Renal cortex interstitium (tissue), 11 donors: ENCODE data around the gene TTPAL. TPM values are rescaled to one million over a fixed set of nuclear protein-coding genes. Genes with fewer than 3 reads are reported as not detected.

Experiments
- DNase-seq, 11 donors: peaks; one replicate each; pipeline ENCODE4 v3.0.0-alpha.2; 2013; ENCODE audit warnings: low read depth in 9 of 11, low spot score in 4 of 11; ENCODE audit errors: extremely low read depth in 1 of 11
- polyA plus RNA-seq, 3 donors: library from polyadenylated mRNA; unstranded; fragments of 120-200 nt; gene quantifications; one replicate each; pipeline ENCODE4 v1.2.1, GENCODE V29; 2013; ENCODE audit not compliant: insufficient read length in 3 of 3

The TTPAL gene
- polyA plus RNA-seq, 3 donors = 12.8 to 14.7 (median 12.9) TPM

GRCh38 chr20:44435630-44436335 is 39.9 kb upstream of the TTPAL start:
- no peak for DNase-seq

DNA sequence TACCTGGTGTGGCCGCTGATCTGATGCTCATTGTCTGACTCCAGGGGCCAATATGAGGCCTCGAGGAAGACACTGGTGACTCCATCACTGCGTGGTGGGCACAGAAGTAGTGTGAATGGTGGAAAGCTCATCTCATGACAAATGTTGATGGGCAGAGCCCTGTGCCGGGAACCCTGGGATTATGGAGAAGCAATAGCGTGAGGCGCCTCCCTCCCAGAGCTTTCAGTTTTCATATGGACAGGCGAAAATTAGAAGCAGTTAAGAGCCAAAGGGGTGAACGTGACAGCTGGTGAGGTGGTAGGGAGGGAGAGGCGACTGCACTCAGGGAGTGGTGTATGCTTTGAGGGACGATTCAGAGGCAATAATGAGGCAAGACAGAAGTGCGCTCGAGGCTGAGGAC is 39.3 kb upstream of the TTPAL start:
- no peak for DNase-seq

- DNase-seq = no peak
These were observed 38.2 kb upstream of the TTPAL start for GRCh38 chr20:44437497-44437896.

- no peak for DNase-seq
These were observed 36.9 kb upstream of the TTPAL start for GRCh38 chr20:44438782-44439181.

DNA sequence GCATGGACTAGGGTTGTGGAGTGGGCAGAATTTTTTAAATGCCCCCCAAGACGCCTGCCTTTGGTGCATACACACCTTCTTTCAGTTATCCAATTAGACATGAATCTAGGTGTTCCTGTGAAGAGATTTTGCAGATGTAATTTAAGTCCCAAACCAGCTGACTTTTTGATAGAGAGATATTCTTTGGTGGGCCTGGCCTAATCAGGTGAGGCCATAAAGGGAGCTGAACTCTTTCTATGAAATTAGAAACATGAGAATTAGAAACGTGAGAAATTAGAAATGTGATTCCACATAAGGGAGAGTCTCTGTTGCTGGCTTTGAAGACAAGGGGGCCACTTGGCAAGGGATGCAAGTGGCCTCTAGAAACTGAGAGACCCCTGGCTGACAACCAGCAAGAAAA is 36.4 kb upstream of the TTPAL start:
- DNase-seq = no peak

GRCh38 chr20:44442298-44443070 is 33.2 kb upstream of the TTPAL start:
- no peak for DNase-seq

GRCh38 chr20:44445742-44446710 is 29.6 kb upstream of the TTPAL start:
- DNase-seq = no peak

DNA sequence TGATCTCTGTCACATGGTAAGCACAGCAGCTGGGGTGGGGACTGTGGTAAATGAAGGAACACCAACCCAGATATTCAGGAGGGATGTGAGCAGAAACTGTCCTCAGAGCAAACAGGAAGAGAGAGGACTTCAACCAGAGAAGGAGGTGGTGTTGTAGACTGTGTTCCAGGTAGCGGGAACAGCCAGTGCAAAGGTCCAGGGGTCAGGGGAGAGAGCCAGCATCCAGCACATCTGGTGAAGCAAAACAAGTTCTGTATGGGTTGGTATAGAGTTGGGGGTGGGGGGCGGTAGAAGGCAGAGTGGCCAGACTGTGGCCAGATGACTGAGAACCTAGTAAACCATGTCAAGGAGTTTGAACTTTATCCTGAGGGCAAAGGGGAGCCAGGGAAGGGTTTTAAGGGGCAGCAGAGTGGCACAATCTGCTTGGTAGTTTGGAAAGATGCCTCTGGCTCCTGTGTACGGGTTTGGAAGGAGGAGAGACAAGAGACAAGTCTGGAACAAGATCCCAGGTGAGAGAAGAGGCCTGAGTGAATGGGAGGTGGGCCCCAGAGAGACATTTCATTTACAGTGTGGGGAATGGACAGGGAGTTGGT is 27.8 kb upstream of the TTPAL start:
- DNase-seq = no peak

- DNase-seq = no peak
These were observed 26.7 kb upstream of the TTPAL start for GRCh38 chr20:44448753-44449546.

- no peak for DNase-seq
These were observed 25.8 kb upstream of the TTPAL start for GRCh38 chr20:44449864-44450263.

DNA sequence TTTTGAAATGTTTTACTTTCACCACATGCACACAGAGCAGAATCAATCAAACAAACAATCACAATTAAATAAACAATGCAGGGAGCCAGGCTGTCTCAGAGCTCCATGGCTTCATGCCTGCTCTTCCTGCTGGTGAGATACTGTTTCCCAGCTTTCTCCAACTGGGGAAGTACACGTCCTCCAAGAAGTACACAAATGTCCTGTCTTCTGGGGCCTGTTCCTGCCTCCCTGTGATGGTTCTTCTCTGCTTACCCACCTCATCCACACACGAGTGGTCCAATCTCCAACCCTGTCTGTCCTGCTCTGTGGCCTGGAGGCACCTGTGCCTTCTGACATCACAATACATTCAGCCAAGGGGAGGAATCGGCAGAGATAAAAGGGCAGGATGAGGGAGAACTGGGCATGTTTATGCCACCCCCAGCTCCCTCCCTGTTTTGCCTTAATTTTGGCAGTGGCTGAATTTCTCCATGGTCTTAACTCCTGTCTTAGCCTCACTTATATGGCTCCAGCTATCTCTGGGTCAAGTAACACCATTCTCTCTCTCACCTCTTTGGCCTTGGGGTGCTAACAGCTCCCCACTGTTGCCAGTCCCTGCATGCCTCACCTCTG is 25.3 kb upstream of the TTPAL start:
- DNase-seq = no peak

GRCh38 chr20:44450903-44451450 is 24.7 kb upstream of the TTPAL start:
- DNase-seq = no peak

GRCh38 chr20:44454306-44454963 is 21.2 kb upstream of the TTPAL start:
- DNase-seq = no peak

DNA sequence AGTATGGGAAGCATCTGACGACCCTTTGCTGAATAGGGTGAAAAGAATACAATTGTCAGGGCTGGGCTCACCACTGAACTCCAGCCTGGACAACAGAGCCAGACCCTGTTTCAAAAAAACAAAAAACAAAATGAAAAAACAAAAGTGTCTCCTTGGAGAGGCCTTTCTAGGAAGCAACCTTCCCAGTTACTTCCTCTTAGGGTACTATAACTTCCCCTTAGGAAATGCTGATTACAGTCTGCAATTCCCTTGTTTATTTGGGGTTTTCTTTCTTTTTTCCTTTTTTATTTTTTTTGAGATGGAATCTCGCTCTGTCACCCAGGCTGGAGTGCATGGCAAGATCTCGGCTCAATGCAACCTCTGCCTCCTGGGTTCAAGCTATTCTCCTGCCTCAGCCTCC is 20.5 kb upstream of the TTPAL start:
- DNase-seq = no peak

DNA sequence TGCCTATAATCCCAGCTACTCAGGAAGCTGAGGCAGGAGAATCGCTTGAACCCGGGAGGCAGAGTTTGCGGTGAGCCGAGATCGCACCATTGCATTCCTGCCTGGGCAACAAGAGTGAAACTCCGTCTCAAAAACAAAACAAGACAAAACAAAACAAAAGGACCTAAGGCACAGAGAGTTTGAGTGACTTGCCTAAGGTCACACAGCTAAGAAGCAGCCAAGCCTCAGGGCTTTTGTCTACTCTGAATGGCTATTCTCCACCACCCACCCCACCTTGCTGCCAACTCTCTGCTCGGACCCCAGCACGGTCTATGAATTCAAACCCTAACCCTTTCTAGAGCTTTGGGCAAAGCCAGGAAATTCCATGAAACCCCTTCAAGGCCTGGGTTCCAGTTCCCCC is 19.1 kb upstream of the TTPAL start:
- no peak for DNase-seq

- no peak for DNase-seq
These were observed 18.7 kb upstream of the TTPAL start for GRCh38 chr20:44457016-44457415.

GRCh38 chr20:44459271-44459670 is 16.4 kb upstream of the TTPAL start:
- DNase-seq = no peak
